Activated CD8-positive, alpha-beta memory T cell treated with anti-CD3 and anti-CD28 coated beads, Interleukin-2, amount 50 U/mL, for 24 hours (primary cell): Measurements from ENCODE around the gene VPS33A.

Experiments used
- DNase-seq: peaks from one replicate; pipeline ENCODE4 v3.0.0-alpha.2; 2020; ENCODE audit errors: extremely low read depth

Gene VPS33A

GRCh38 chr12:122182887-122183587, 83.3 kb downstream of the VPS33A start, which contains the start of gene LRRC43:
LRRC43 (plus strand) TSS chr12:122183123; CDS start chr12:122183145, 22 bp downstream.
- DNase-seq = no peak
